GM12872 (cell line): ENCODE results near the gene CH25H.

Source experiments
- CTCF ChIP-seq: IDR thresholded peaks from 3 replicates; pipeline ENCODE4 v1.5.1; 2011; ENCODE audit warnings: low read depth, mild to moderate bottlenecking, low read length, moderate library complexity; ENCODE audit not compliant: insufficient read depth

CH25H gene

GRCh38 chr10:89203237-89203636 lies 3.9 kb downstream of the CH25H start:
- no peak for TF ChIP-seq CTCF

- no peak for TF ChIP-seq CTCF
Measured at GRCh38 chr10:89202033-89202425, 5.1 kb downstream of the CH25H start.

- TF ChIP-seq CTCF = no peak
Measured at GRCh38 chr10:89201345-89202032, 5.6 kb downstream of the CH25H start.

- TF ChIP-seq CTCF = no peak
Measured at GRCh38 chr10:89197473-89197872, 9.6 kb downstream of the CH25H start.

- TF ChIP-seq CTCF = no peak
Measured at GRCh38 chr10:89189211-89189734, 17.8 kb downstream of the CH25H start.

GRCh38 chr10:89185658-89186057 lies 21.5 kb downstream of the CH25H start:
- TF ChIP-seq CTCF = no peak

- TF ChIP-seq CTCF = no peak
Measured at GRCh38 chr10:89184638-89185037, 22.5 kb downstream of the CH25H start.
